GM18508 (cell line): ENCODE measurements around the gene PIK3R1.

ENCODE experiments used
- ATAC-seq: cut with Tn5 transposase; IDR thresholded peaks from one replicate; pipeline ENCODE4 v1.9.1; 2021; ENCODE audit warnings: moderate number of reproducible peaks; ENCODE audit not compliant: insufficient read depth, unreplicated experiment

Gene PIK3R1

GRCh38 chr5:68287976-68288706, 72.6 kb downstream of the PIK3R1 start:
- ATAC-seq: peak; percentile 64

GRCh38 chr5:68288707-68289134, 73.2 kb downstream of the PIK3R1 start:
- ATAC-seq: peak; percentile 1

GRCh38 chr5:68289498-68289897, 73.9 kb downstream of the PIK3R1 start:
- no peak for ATAC-seq

GRCh38 chr5:68290260-68290674, 74.7 kb downstream of the PIK3R1 start:
- no peak for ATAC-seq

GRCh38 chr5:68290847-68291246, 75.3 kb downstream of the PIK3R1 start:
- ATAC-seq: no peak

GRCh38 chr5:68292316-68292715, 76.8 kb downstream of the PIK3R1 start:
- ATAC-seq: no peak

- ATAC-seq: no peak
Observed at GRCh38 chr5:68295772-68296171, 80.2 kb downstream of the PIK3R1 start.

GRCh38 chr5:68296895-68297294, 81.3 kb downstream of the PIK3R1 start:
- no peak for ATAC-seq

GRCh38 chr5:68297656-68298055, 82.1 kb downstream of the PIK3R1 start:
- ATAC-seq: no peak

GRCh38 chr5:68298479-68298878, 82.9 kb downstream of the PIK3R1 start:
- ATAC-seq: no peak

GRCh38 chr5:68299105-68299504, 83.5 kb downstream of the PIK3R1 start:
- ATAC-seq: no peak

- ATAC-seq: no peak
Observed at GRCh38 chr5:68299575-68299974, 84.0 kb downstream of the PIK3R1 start.

GRCh38 chr5:68303038-68303738, 87.6 kb downstream of the PIK3R1 start:
- ATAC-seq: peak; percentile 51

GRCh38 chr5:68303754-68304420, 88.3 kb downstream of the PIK3R1 start:
- no peak for ATAC-seq

GRCh38 chr5:68304421-68305052, 89.0 kb downstream of the PIK3R1 start:
- ATAC-seq: no peak

GRCh38 chr5:68305223-68305870, 89.8 kb downstream of the PIK3R1 start:
- no peak for ATAC-seq

- ATAC-seq: no peak
Observed at GRCh38 chr5:68306361-68307014, 90.9 kb downstream of the PIK3R1 start.

- no peak for ATAC-seq
Observed at GRCh38 chr5:68313336-68313735, 97.8 kb downstream of the PIK3R1 start.

GRCh38 chr5:68314465-68314864, 98.9 kb downstream of the PIK3R1 start:
- no peak for ATAC-seq
